Liver (tissue), 9 donors: ENCODE results near the gene ADAR. TPM values are rescaled to one million over a fixed set of nuclear protein-coding genes. Genes with fewer than 3 reads are reported as not detected.

ENCODE experiments used
- DNase-seq: peaks from one replicate; pipeline ENCODE4 v3.0.0-alpha.2; 2017; ENCODE audit warnings: low spot score
- H3K27ac ChIP-seq, 2 donors: one replicate each; pipeline ENCODE4 v1.7.0; 2013; ENCODE audit warnings: inconsistent platforms in 2 of 2, low read length in 2 of 2, control low read depth in 1 of 2, low read depth in 1 of 2, mild to moderate bottlenecking in 1 of 2
- H3K27me3 ChIP-seq, 4 donors: one replicate each; pipeline versions ENCODE4 v1.6.1 to v1.7.0; 2013; ENCODE audit warnings: low read length in 3 of 4, inconsistent platforms in 1 of 4, mild to moderate bottlenecking in 1 of 4, moderate library complexity in 1 of 4; ENCODE audit not compliant: control insufficient read depth in 4 of 4, insufficient read depth in 4 of 4
- H3K36me3 ChIP-seq, 4 donors: one replicate each; pipeline versions ENCODE4 v1.6.1 to v1.7.0; 2013; ENCODE audit warnings: low read length in 3 of 4, mild to moderate bottlenecking in 3 of 4, low read depth in 1 of 4, moderate library complexity in 1 of 4; ENCODE audit not compliant: control insufficient read depth in 4 of 4, insufficient read depth in 3 of 4
- H3K4me1 ChIP-seq, 4 donors: one replicate each; pipeline versions ENCODE4 v1.6.1 to v1.7.0; 2013; ENCODE audit warnings: low read length in 3 of 4, mild to moderate bottlenecking in 3 of 4, moderate library complexity in 1 of 4; ENCODE audit not compliant: control insufficient read depth in 4 of 4, insufficient read depth in 4 of 4
- H3K4me3 ChIP-seq, 3 donors: one replicate each; pipeline versions ENCODE4 v1.6.1 to v1.7.0; 2013; ENCODE audit warnings: low read length in 3 of 3, control low read depth in 1 of 3, low read depth in 1 of 3, mild to moderate bottlenecking in 1 of 3
- H3K9ac ChIP-seq, 2 donors: one replicate each; pipeline ENCODE4 v1.7.0; 2013; ENCODE audit warnings: low read length in 2 of 2, mild to moderate bottlenecking in 2 of 2, moderate library complexity in 2 of 2, control low read depth in 1 of 2, low read depth in 1 of 2
- H3K9me3 ChIP-seq, 4 donors: one replicate each; pipeline versions ENCODE4 v1.6.1 to v1.7.0; 2013; ENCODE audit warnings: low read length in 3 of 4; ENCODE audit not compliant: control insufficient read depth in 4 of 4
- ATF3 ChIP-seq: IDR thresholded peaks from 2 replicates; pipeline ENCODE4 v1.6.1; 2016; ENCODE audit warnings: antibody characterized with exemption
- CTCF ChIP-seq: fragments of 150-350 bp; IDR thresholded peaks from 2 replicates; pipeline ENCODE4 v1.5.1; 2017; ENCODE audit warnings: improper control_type of control experiment, low read depth, low read length; ENCODE audit not compliant: missing input control
- EGR1 ChIP-seq, 2 donors: IDR thresholded peaks; 2 replicates each; pipeline ENCODE4 v1.6.1; 2016 to 2018; ENCODE audit warnings: antibody characterized with exemption in 2 of 2, low read depth in 2 of 2
- FOXA1 ChIP-seq: IDR thresholded peaks from 2 replicates; pipeline ENCODE4 v1.6.1; 2016; ENCODE audit warnings: antibody characterized with exemption
- FOXA2 ChIP-seq: IDR thresholded peaks from 2 replicates; pipeline ENCODE4 v1.6.1; 2016; ENCODE audit warnings: antibody characterized with exemption
- GABPA ChIP-seq, 2 donors: IDR thresholded peaks in 1 of 2; conservative IDR thresholded peaks in 1 of 2; 2 replicates each; pipeline ENCODE4 v1.6.1; 2016; ENCODE audit warnings: antibody characterized with exemption in 2 of 2, mild to moderate bottlenecking in 1 of 2, moderate library complexity in 1 of 2
- HNF4A ChIP-seq, 2 donors: conservative IDR thresholded peaks; 2 replicates each; pipeline ENCODE4 v1.6.1; 2016; ENCODE audit warnings: antibody characterized with exemption in 2 of 2, mild to moderate bottlenecking in 2 of 2
- HNF4G ChIP-seq: IDR thresholded peaks from 2 replicates; pipeline ENCODE4 v1.6.1; 2016; ENCODE audit warnings: antibody characterized with exemption
- JUND ChIP-seq, 2 donors: IDR thresholded peaks; 2 replicates each; pipeline ENCODE4 v1.6.1; 2016; ENCODE audit warnings: antibody characterized with exemption in 2 of 2
- MAX ChIP-seq: IDR thresholded peaks from 2 replicates; pipeline ENCODE4 v1.6.1; 2016; ENCODE audit warnings: antibody characterized with exemption
- NR2F2 ChIP-seq: IDR thresholded peaks from 2 replicates; pipeline ENCODE4 v1.6.1; 2016; ENCODE audit warnings: antibody characterized with exemption
- RAD21 ChIP-seq, 2 donors: IDR thresholded peaks; 2 replicates each; pipeline ENCODE4 v1.6.1; 2016; ENCODE audit warnings: antibody characterized with exemption in 2 of 2, mild to moderate bottlenecking in 2 of 2
- REST ChIP-seq: IDR thresholded peaks from 2 replicates; pipeline ENCODE4 v1.6.1; 2016; ENCODE audit warnings: antibody characterized with exemption, mild to moderate bottlenecking
- RXRA ChIP-seq, 2 donors: IDR thresholded peaks; 2 replicates each; pipeline ENCODE4 v1.6.1; 2017 to 2018; ENCODE audit warnings: antibody characterized with exemption in 2 of 2, mild to moderate bottlenecking in 1 of 2
- SP1 ChIP-seq: IDR thresholded peaks from 2 replicates; pipeline ENCODE4 v1.6.1; 2018; ENCODE audit warnings: antibody characterized with exemption, mild to moderate bottlenecking
- TAF1 ChIP-seq: conservative IDR thresholded peaks from 2 replicates; pipeline ENCODE4 v1.6.1; 2016; ENCODE audit warnings: antibody characterized with exemption, mild to moderate bottlenecking
- YY1 ChIP-seq: IDR thresholded peaks from 2 replicates; pipeline ENCODE4 v1.6.1; 2016; ENCODE audit warnings: antibody characterized with exemption, mild to moderate bottlenecking
- ZBTB33 ChIP-seq: IDR thresholded peaks from 2 replicates; pipeline ENCODE4 v1.6.1; 2016; ENCODE audit warnings: antibody characterized with exemption
- WGBS: extraction: QIAGEN DNeasy Blood & Tissue Kit; methylation state at CpG from one replicate; pipeline ENCODE4 v1.1.7; 2013; 5-methylcytosine and 5-hydroxymethylcytosine counted together
- polyA plus RNA-seq, 2 donors: library from polyadenylated mRNA; stranded (reverse) in 1 of 2; unstranded in 1 of 2; fragments of 200-250 nt in 1 of 2; fragments of >200 nt in 1 of 2; fragmentation: Nextera tagmentation in 1 of 2; extraction: Ambion mirVana in 1 of 2; gene quantifications; one replicate each; pipeline versions ENCODE4 v1.2.1 to v1.2.3, GENCODE V29; 2013 to 2015
- total RNA-seq, 2 donors: library from RNA; depleted of rRNA; stranded (reverse); fragments of >200 nt; gene quantifications; one replicate each; pipeline ENCODE4 v1.2.3, GENCODE V29; 2014
- donor health status: healthy.
- donor health status: healthy.
- donor health status: healthy.
- donor health status: healthy.
- donor health status: healthy.

The ADAR gene
- total and polyA plus RNA-seq, 4 donors = 39.3 to 76.1 (median 51.1) TPM

GRCh38 chr1:154558720-154559465 is 49.1 kb downstream of the ADAR start:
- H3K27me3 ChIP-seq = no peaks in the 10 kb centered on the region
- peaks cover 2 to 31% (median 23%) of the 10 kb centered on the region in 4 donors for H3K4me1 ChIP-seq
- H3K9ac ChIP-seq = peak overlapping the region; percentile 58 to 81
- no peaks in the 10 kb centered on the region for H3K9me3 ChIP-seq
- peaks cover 8 to 19% (median 17%) of the 10 kb centered on the region in 4 donors for H3K36me3 ChIP-seq
- peak; percentile 95 for DNase-seq
- H3K27ac ChIP-seq = peak overlapping the region; percentile 88 to 95
- TF ChIP-seq EGR1 (IDR thresholded peaks at IDR 0.05; ENCODE audit: low read depth in 2 of 2) (peak; percentile 85 to 97), ZBTB33 (peak; percentile 95), JUND (IDR thresholded peaks at IDR 0.05) (no peak), SP1 (peak; percentile 75), FOXA2 (peak; percentile 40), ATF3 (no peak), NR2F2 (no peak), FOXA1 (peak; percentile 80), REST (peak; percentile 85), HNF4G (no peak), TAF1 (no peak), YY1 (peak; percentile 86), RXRA (IDR thresholded peaks at IDR 0.05) (peak; percentile 24 to 50), HNF4A (conservative IDR thresholded peaks at IDR 0.05) (no peak), CTCF (no peak), MAX (peak; percentile 95), GABPA (IDR thresholded peaks at IDR 0.05 in 1 of 2, conservative IDR thresholded peaks at IDR 0.05 in 1 of 2) (peak; percentile 38 to 90), RAD21 (IDR thresholded peaks at IDR 0.05) (no peak)
- peak overlapping the region; percentile 77 to 96 (median 86) for H3K4me3 ChIP-seq
- WGBS = under 1% methylated on average over 57 of the region's 57 CpGs
